GM21367 (cell line): ENCODE measurements around the gene PMF1.
"Not testable (repeated sequence)": the region's sequence is repeated elsewhere in the genome, so short reads cannot be mapped to it uniquely, and the experiment has no call there.

Source experiments
- ATAC-seq: cut with Tn5 transposase; IDR thresholded peaks from one replicate; pipeline ENCODE4 v1.9.1; 2021; ENCODE audit not compliant: unreplicated experiment

Gene PMF1, protein sequence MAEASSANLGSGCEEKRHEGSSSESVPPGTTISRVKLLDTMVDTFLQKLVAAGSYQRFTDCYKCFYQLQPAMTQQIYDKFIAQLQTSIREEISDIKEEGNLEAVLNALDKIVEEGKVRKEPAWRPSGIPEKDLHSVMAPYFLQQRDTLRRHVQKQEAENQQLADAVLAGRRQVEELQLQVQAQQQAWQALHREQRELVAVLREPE

DNA sequence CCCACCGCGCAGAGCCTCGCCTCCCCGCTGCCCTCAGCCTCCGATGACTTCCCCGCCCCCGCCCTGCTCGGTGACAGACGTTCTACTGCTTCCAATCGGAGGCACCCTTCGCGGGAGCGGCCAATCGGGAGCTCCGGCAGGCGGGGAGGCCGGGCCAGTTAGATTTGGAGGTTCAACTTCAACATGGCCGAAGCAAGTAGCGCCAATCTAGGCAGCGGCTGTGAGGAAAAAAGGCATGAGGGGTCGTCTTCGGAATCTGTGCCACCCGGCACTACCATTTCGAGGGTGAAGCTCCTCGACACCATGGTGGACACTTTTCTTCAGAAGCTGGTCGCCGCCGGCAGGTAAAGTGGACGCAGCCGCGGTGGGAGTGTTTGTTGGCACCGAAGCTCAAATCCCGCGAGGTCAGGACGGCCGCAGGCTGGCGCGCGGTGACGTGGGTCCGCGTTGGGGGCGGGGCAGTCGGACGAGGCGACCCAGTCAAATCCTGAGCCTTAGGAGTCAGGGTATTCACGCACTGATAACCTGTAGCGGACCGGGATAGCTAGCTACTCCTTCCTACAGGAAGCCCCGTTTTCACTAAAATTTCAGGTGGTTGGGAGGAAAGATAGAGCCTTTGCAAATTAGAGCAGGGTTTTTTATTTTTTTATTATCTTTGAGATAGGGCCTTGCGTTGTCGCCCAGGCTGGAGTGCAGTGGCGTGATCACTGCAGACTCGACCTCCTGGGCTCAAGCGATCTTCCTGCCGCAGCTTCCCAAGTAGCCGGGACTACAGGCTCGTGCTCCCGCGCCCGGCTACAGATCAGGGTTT lies at the start of gene PMF1:
PMF1 (plus strand) TSS at position 175 of the 811 bp plus-strand sequence; CDS start at position 184, 9 bp downstream.
- ATAC-seq: peak; percentile 78

DNA sequence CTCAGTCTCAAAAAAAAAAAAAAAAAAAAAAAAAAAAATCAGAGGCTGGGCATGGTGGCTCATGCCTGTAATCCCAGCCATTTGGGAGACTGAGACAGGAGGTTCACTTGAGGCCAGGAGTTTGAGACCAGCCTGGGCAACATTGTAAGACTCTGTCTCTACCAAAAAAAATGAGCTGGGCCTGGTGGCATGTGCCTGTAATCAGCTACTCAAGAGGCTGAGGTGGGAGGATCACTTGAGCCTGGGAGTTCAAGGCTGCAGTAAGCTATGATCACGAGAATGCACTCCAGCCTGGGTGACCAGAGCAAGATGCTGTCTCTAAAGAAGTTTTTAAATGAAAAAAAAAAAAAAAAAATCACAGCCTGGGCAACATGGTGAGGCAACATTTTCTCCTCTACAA lies 49.1 kb upstream of the PMF1 start:
- no peak for ATAC-seq

DNA sequence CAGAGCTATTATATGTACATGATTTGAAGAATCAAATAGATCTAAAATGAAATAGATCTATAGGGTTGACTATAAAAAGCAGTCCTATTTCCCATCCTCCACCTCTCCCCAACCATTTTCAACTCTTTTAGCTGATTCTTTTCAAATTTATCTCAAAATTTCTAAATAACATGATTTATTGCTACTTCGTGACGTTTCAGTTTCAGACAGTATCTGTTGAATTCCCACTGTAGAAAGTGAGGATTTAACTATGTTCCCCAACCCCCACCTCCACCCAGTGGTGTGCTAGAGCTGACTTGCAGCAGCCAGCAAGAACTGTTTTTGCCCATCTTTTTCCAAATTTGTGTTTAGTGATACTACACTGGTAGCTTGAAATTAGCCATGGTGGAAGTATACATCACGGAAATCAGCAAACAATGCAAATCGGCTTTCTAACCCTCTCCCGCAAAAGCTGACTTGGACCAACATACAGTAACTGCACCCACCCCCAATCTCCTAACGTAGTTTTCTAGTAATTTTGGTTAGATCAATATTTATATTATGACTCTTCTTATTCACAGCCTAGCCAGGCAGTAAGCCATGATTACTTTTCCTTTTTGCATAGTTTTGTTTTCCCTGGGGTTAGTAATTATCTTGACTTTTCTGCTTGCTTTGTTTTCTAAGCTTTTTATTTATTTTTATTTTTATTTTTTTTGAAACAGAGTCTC lies 48.5 kb upstream of the PMF1 start:
- no peak for ATAC-seq

DNA sequence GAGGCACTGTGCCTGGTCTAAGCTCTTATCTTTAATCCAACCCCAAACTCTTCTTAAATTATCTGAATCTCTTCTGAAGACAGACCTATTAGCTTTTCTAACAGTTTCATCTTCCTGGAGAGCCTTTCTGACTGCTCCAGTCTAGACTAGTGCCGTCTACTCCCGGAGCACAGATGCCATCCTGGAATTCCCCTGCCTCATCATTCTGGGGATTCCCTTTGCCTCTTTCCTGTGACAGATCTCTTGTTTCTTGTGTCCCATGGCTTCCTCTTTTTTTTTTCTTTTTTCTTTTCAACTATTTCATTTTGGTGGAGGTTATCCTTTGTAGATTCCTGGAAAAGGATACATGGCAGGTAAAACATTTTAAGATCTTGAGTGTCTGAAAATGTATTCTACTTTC lies 47.7 kb upstream of the PMF1 start:
- no peak for ATAC-seq

DNA sequence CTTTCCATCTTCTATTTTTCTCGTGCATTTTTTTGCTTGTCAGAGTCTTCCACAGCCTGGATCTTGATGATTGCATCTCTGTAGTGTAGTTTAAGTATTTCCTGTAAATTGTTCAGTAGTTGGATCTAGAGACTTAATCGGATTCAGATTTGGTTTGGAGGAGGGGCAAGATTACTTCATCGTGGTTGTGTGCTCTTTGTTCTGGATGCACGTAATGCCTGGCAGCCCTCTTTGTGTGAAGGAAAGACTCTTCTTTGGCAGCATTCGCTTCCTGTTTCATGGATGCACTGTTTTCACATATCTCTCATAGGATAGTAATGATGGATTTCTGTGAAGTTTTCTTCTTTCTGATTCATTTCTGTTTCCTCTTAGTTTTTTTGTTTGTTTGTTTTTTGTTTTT lies 45.3 kb upstream of the PMF1 start:
- no peak for ATAC-seq

DNA sequence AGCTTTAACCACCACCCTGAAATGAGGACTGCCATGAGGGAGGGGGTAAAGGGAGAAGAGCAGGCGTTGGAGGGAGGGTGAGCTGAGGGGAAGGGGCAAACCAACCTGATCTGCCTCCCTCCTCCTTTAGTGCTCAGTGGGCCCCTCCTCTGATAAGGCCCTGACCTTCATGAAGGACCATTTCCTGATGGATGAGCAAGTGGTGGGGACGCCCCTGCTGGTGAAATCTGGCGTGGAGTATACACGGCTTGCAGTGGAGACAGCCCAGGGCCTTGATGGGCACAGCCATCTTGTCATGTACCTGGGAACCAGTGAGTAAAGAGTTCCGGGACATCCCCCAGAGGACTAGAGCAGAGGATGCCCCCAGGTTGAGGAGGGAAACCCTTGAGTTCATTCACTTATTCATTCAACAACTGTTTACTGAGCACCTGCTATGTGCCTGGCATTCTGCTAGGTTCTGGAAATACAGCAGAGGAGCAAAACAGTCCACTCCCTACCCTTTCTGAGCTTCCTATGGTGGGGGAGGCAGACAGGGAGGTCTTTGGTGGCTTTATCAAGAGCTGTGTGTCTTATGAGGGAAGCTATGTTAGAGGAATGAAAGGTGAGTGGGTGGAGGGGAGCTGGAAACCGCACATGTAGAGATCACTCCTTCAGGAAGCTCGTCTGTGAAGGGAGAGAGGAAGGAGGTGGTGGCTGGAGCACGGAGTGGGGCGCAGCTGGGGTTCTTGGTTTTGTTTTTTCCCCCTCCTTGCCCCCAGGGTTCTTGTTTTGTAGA lies 39.9 kb upstream of the PMF1 start:
- ATAC-seq: no peak

DNA sequence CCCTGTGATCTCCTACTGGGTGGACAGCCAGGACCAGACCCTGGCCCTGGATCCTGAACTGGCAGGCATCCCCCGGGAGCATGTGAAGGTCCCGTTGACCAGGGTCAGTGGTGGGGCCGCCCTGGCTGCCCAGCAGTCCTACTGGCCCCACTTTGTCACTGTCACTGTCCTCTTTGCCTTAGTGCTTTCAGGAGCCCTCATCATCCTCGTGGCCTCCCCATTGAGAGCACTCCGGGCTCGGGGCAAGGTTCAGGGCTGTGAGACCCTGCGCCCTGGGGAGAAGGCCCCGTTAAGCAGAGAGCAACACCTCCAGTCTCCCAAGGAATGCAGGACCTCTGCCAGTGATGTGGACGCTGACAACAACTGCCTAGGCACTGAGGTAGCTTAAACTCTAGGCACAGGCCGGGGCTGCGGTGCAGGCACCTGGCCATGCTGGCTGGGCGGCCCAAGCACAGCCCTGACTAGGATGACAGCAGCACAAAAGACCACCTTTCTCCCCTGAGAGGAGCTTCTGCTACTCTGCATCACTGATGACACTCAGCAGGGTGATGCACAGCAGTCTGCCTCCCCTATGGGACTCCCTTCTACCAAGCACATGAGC lies 36.1 kb upstream of the PMF1 start:
- no peak for ATAC-seq

DNA sequence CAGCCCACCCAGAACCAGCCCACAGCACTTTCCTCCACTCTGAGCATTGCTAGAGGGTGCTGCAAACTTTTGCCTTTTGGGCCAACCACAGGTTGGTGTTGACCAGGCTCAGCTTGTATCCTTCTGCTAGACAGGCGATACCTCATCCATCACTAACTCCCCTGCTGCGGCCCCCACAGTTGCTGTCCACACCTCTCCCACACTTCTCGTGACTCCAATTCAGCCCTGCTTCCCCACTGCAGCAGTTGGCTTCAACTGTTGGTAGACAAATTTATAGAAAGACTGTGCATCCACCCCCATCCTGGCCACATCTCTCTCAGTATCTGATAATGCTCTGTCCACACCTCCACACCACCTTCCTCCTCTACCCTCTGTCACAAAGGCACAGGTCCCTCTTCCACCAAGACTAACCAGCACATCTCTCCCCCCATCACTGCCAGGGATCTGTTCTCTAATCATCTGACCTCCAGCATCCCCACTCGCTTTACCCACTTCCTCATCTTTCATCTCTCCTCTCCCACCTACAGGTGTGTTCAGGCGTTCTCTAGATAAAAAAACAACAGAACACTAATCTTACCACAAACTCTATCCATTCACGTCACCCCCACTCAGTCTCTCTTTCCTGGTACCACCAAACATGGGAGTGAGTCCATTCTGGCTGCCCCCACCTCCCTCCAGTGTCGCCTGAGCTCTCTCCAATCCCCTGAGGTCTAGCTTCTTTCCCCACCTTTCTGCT lies 34.7 kb upstream of the PMF1 start:
- no peak for ATAC-seq

DNA sequence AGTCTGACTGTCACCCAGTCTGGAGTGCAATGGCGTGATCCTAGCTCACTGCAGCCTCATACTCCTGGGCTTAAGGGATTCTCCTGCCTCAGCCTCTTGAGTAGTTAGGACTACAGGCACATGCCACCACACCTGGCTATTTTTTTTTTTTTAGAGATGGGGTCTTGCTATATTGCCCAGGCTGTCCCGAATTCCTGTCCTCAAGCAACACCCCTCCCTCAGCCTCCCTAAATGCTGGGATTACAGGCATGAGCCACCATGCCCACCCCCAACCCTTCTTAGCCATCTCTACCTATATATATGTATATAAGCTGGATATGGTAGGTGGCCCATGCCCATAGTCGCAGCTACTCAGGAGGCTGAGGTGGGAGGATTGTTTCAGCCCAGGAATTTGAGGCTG lies 32.3 kb upstream of the PMF1 start:
- no peak for ATAC-seq

DNA sequence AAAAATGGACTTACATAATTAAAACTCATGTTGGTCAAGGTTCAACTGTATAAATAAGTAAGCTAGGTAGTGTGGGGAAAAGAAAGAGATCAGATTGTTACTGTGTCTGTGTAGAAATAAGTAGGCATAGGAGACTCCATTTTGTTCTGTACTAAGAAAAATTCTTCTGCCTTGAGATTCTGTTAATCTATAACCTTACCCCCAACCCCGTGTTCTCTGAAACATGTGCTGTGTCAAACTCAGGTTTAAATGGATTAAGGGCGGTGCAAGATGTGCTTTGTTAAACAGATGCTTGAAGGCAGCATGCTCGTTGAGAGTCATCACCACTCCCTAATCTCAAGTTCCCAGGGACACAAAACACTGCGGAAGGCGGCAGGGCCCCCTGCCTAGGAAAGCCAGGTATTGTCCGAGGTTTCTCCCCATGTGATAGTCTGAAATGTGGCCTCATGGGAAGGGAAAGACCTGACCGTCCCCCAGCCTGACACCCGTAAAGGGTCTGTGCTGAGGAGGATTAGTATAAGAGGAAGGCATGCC lies 31.3 kb upstream of the PMF1 start:
- ATAC-seq: not testable (repeated sequence)

DNA sequence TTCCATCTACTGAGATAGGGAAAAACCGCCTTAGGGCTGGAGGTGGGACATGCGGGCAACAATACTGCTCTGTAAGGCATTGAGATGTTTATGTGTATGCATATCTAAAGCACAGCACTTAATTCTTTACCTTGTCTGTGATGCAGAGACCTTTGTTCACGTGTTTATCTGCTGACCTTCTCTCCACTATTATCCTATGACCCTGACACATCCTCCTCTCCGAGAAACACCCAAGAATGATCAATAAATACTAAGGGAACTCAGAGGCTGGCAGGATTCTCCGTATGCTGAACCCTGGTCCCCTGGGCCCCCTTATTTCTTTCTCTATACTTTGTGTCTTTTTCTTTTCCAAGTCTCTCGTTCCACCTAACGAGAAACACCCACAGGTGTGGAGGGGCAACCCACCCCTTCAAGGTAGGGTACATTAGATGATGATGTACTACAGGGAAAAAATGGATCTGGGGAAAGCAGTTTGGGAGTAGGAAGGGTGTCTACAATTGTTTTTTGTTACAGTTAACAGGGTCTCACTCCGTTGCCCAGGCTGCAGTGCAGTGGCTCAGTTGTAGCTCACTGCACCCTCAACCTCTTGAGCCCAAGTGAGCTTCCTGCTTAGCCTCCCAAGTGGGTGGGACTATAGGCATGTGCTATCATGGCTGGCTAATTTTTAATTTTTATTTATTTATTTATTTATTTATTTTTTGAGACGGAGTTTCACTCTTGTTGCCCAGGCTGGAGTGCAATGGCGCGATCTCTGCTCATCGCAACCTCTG lies 30.6 kb upstream of the PMF1 start:
- not testable (repeated sequence) for ATAC-seq

DNA sequence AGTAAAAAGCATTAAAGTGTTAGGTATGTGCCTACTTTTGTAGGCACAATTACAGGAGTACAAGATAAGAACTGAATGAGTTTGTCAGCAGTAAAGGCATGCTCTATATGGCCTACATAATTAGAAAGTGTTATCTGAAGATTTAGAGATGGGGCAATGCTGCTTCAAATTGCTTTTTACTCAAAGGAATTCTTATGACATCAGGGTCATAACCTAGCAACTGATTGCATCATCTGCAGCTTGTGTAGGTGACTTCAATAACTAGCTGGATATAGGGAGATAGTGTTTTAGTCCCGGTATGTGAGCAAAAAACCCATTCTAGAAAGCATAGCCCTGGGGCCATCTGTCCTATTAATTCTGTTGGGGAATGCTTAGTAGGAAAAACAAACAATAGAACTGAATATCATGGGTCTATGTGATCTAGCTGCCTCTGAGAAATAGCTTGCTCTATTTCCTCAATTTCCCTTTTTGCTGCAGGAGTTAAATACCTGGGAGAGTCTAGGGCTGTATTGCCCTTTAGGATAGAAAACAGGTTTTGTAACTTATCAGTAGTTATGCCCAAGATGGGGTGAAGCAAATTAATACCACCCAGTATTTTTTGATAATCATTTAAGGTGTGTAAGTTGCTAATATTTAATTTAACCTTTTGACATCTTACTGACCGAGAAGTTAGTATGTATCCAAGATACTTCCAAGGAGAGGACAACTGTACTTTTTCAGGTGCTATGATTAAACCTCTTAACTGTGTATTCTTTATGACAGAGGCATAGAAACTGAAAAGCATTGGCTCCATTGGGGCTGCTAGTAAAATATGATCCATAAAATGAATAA lies 26.2 kb upstream of the PMF1 start:
- ATAC-seq: not testable (repeated sequence)

DNA sequence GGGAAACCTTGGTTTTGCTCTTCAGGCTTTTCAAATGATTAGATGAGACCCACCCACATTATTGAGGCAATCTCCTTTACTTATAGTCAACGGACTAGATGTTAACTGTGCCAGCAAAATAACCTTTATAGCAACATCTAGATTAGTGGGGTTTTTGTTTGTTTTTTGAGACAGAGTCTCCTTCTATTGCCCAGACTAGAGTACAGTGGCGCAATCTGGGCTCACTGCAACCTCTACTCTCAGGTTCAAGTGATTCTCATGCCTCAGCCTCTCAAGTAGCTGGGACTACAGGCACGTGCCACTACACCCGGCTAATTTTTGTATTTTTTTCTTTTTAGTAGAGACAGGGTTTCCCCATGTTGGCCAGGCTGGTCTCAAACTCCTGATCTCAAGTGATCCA lies 22.5 kb upstream of the PMF1 start:
- not testable (repeated sequence) for ATAC-seq

DNA sequence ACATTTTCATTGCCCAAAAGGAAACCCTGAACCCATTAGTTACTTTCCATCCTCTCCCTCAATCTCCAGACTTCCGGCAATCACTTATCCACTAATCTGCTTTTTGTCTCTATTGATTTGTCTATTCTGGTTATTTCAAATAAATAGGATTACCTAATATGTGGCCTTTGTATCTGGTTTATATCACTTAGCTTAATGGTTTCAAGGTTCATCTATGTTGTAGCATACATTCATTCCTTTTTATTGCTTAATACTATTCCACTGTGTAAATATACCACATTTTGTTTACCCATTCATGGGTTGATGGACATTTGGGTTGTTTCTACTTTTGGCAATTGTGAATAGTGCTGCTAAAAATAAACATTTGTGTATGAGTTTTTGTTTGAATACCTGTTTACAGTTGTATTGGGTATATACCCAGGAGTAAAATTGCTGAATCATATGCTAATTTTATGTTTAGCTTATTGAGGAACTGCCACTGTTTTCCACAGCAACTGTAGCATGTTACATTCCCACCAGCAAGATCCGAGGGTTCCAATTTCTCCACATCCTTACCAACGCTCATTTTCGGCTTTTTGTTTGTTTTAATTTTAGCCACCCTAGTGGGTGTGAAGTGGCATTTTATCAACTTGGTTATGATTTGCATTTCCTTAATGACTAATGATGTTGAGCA lies 21.4 kb upstream of the PMF1 start:
- no peak for ATAC-seq

DNA sequence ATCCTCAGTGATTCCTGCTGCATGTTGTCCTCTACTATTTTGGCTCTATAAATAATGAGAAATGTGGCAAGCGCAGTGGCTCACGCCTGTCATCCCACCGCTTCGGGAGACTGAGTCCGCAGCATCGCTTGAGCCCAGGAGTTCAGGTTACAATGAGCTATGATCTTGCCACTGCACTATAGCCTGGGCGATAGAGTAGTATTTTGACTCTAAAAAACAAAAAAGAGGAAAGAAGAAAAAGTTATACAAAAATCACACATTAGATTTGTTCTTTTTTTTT lies 19.7 kb upstream of the PMF1 start:
- ATAC-seq: no peak

DNA sequence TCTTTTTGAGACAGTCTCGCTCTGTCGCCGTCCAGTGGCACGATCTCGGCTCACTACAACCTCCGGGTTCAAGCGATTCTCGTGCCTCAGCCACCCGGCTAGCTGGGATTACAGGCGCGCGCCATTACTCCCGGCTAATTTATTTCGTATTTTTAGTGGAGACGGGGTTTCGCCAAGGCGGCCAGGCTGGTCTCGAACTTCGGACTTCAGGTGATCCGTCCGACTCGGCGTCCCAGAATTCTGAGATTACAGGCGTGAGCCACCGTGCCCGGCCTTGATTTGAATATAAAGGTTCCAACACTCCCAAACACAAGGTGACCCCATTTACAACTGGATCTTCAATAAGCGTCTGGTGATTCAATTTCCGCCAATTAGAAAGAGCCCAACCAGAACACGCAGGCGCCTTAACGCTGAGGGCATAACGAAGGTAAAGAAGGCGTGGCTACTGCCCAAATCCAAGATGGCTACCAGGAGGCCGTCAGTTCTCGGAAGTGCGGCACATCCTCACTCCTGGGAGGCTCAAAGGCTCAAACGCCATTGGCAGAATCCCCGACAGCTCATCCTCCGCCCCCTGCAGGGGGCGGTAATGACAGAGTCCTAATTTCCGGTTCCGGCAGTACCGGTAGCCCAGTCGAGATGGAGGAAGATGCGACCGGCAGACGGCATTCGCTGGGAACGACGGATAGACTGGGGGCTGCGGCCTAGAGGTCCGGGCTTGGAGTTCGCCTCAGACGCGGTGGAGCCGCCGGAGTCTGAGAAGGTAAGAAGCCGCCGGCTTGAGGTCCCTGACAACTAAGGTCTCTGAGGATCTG lies 19.1 kb upstream of the PMF1 start, which contains the start of gene SLC25A44:
SLC25A44 (plus strand) TSS at position 617 of the 812 bp plus-strand sequence. CDS start 5,744 bp downstream, outside the sequence.
- ATAC-seq: peak; percentile 82

DNA sequence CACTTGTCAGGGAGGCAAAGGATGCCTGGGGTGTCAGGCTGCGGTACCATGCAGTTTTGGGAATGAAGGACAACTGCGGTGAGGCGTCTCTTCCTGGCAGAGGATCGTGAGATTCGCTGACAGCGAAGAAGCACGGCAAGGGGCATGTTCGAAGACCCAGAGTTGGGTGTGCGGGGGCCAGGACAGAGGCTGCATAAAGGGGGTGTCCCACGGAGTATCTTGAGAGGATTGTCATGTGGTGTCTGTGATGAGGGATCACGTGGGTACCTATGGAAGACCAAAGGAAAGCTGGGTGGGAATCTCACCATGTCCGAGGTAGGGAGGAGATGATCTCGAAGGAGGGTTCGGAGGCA lies 18.5 kb upstream of the PMF1 start:
- ATAC-seq: no peak
